ENCODE measurements around the gene TRMT10B.
"Not testable (repeated sequence)": the region's sequence is repeated elsewhere in the genome, so short reads cannot be mapped to it uniquely, and the experiment has no call there.

Gene TRMT10B

DNA sequence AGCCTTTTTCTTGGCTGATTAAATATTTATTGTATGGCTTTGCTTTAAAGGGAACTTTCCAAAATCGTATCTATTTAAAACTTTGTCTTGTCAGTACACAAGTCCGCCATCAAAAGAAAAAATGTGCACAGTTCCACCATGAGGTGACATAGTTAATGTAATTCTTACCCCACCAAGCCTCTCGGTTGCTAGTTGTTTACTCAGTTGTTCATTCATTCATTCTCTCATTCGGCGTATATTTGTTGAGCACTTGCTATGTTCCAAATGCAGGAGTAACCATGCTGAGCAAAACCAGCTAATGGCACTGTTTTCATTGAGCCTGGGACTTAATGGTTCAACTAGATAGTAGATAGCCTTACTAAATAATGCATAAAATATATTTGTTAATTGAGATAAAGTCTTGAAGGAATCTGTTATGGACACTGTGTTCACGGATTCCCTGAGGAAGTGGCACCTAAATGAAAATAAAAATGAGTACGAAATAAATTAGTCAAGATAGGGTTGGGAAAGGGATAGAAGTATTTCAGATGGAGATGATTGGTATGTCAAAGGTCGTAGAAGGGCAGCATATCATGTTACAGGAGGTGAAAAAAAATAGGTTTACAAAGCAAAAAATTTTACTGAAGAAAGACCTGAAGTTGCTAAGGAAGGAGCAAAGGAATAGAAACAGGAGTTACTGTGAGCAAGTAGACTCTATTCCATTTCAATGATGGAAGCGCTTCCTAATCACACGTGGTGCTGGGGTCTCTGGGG lies 48.5 kb downstream of the TRMT10B start:
- DNase-seq, result no peak

DNA sequence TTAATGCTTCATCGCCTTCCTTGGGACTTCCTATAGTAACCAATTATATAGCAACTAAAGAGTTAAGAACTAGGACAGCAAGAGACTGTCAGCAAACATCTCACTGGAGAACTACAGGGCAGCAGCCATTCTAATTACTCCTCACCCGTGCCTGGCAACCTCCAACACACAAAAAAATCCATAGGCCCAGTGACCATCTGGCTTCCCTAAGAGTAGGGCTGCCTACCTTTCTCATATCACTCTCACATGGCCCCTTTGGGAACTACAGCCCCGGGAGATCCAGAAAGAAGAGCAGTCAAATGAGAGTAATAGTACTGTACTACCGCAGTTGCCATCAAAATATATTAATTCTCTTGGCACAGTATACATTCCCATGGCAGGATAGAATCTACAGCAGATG lies 52.7 kb downstream of the TRMT10B start:
- DNase-seq, result no peak

DNA sequence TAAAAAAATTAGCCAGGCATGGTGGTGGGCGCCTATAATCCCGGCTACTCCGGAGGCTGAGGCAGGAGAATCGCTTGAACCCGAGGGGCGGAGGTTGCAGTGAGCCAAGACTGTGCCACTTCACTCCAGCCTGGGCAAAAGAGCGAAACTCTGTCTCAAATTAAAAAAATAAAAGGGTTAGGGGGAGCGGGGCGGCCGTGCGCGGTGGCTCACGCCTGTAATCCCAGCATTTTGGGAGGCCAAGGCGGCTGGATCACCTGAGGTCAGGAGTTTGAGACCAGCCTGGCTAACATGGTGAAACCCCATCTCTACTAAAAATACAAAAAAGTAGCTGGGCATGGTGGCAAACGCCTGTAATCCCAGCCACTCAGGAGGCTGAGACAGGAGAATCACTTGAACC lies 56.1 kb downstream of the TRMT10B start:
- DNase-seq, result not testable (repeated sequence)

DNA sequence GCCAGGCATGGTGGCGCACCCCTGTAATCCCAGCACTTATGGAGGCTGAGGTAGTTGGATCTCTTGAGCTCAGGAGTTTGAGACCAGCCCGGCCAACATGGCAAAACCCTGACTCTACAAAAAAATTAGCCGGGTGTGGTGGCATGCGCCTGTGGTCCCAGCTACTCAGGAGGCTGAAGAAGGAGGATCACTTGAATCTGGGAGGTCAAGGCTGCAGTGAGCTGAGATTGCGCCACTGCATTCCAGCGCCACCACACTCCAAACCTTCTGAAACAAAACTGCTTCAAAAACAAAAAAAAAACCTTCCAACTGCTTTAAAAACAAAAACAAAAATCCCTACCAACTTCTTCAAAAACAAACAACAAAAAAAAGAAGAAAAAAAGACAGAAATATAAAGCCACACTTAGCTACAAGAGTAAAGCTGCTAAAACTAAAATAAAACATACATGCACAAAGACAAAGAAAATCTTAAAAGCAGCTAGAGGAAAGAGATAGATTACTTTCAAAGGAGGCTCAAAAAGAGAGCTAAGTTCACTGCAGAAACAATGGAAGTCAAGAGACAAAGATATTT lies 58.4 kb downstream of the TRMT10B start:
- DNase-seq, result no peak

DNA sequence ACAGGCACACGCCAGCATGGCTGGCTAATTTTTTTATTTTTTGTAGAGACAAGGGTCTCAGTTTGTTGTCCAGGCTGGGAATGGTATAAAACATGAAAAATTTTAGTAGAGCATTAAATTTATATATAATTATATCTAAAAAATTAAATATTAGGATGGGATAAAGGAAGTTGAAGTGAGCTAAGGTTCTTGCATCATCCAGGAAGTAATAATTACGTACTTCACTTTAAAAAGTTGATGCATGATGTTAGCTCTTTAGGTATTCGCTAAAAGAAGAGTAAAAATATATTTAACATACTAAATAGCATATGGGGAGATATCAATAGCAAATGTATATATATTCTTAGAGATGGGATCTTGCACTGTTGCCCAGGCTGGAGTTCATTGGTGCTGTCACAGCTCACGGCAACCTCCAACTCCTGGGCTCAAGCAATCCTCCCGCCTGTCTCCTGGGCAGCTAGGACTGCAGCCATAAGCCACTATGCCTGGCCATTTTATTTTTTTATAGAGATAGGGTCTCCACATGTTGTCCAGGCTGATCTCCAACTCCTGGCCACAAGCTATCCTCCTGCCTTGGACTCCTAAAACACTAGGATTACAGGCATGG lies 59.3 kb downstream of the TRMT10B start:
- no peak for DNase-seq

DNA sequence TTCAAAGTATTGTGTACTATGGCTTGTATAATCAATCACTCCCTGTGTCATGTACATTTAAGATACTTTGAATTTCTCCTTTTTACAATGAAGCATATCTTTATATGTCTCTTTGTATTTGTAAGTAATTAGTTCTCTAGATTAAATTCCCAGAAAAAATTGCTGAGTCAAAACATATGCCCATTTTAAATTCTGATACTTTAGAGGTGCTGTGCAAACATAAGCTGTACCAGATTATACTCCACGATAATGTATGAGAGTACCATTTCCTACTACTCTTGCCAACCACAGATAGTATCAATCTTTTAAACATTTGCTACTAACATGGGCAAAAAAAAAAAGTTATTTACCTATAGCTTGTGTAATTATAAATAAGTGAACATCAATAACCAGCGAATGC lies 65.2 kb downstream of the TRMT10B start:
- no peak for DNase-seq

DNA sequence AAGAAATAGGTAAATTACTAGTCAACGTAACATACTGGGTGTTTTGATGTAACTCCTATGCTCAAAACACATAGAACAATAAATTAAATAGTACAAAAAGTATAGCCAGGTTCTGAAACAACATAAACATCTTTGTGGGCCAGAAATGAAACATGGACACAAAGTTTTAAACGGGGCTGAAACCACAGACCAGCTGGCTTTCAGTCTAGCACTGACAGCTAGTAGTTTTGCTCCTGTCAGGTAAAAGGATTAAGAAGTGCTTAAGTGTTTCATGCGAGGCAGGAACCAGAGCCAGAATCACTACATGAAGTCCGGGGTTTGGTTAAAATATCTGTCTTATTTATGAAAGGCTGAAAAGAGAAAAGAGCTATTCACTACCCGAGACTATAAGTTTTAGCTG lies 66.5 kb downstream of the TRMT10B start:
- no peak for DNase-seq

DNA sequence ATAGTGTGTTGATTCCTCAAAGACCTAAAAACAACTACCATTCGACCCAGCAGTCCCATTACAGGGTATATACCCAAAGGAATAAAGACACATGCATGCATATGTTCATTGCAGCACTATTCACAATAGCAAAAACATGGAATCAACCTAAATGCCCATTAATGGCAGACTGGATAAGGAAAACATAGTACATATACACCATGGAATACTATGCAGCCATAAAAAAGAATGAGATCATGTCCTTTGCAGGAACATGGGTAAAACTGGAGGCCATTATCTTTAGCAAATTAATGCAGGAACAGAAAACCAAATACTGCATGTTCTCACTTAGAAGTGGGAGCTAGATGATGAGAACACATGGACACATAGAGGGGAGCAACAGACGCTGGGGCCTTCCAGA lies 71.6 kb downstream of the TRMT10B start:
- not testable (repeated sequence) for DNase-seq

DNA sequence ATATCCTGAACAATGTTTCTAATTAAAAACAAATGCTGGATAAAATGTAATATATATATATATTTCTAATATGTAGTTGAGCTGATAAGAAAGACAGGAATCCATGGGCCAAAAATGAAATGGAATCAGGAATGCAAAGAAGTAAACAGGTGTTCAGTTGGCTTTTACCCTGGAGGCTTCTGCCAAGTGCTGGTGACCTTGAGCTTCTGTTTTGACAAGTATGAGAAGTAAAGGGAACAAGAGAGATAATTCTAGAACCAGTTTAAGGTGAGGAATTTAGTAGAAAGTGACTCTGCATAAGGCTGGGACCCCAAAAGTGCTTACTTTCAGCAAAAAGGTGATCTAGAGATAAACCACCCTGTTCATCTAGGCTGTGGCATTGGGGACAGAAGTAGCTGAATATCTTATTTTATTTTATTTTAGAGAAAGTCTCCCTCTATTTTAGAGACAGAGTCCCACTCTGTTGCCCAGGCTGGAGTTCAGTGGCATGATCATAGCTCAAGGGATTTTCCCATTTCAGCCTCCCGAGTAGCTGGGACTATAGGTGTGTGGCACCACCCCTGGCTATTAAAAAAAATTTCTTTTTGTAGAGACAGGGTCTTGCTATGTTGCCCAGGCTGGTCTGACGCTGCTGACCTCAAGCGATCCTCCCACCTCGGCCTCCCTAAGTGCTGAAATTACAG lies 74.0 kb downstream of the TRMT10B start:
- DNase-seq, result no peak

Measured in right hindlimb (tissue), 1 donor.